GM12878 (cell line): ENCODE measurements around the gene CCDC159. TPM values are rescaled to one million over a fixed set of nuclear protein-coding genes. Genes with fewer than 3 reads are reported as not detected.

Experiments used
- ATAC-seq: fragments of 200-7000 bp; cut with Tn5 transposase; 3 replicates; pipeline ENCODE4 v1.9.1; 2020; ENCODE audit warnings: mild to moderate bottlenecking, moderate library complexity
- BruUV-seq: library from RNA; stranded (reverse); fragments of 400-500 nt; replicated peaks from 2 replicates; lab custom pipeline; 2021; lab: Mats Ljungman, UMichigan
- CTCF ChIA-PET: fragments of 300-600 bp; sonication (Branson Sonifier 250); formaldehyde crosslinking; extraction: SDS; loops from one replicate; lab custom pipeline; 2021; ENCODE audit warnings: inconsistent platforms; lab: Yijun Ruan, JAX
- POLR2A ChIA-PET: fragments of 350-600 bp; formaldehyde crosslinking; extraction: SDS; loops from one replicate; lab custom pipeline; 2021; ENCODE audit warnings: inconsistent platforms; lab: Charles Lee
- RAD21 ChIA-PET: fragments of 300-600 bp; sonication (Branson Sonifier 250); formaldehyde crosslinking; loops from one replicate; lab custom pipeline; 2023; ENCODE audit warnings: antibody characterized with exemption; ENCODE audit not compliant: unreplicated experiment; lab: Charles Lee
- SMC1A ChIA-PET: fragments of 300-600 bp; sonication (Branson Sonifier 250); formaldehyde crosslinking; loops from one replicate; lab custom pipeline; 2023; ENCODE audit not compliant: unreplicated experiment, uncharacterized antibody; lab: Charles Lee
- DNase-seq: peaks from one replicate; pipeline ENCODE4 v3.0.0-alpha.2; 2011; ENCODE audit warnings: low read depth, low spot score
- FAIRE-seq: peaks from 3 replicates; lab custom pipeline; 2011; peaks lifted over from hg19 to GRCh38; lab: Jason Lieb, UNC
- H2AFZ ChIP-seq: 2 replicates; pipeline ENCODE4 v1.6.0; 2011; ENCODE audit warnings: low read depth, low read length, control low read depth; ENCODE audit not compliant: control insufficient read depth
- H3K27ac ChIP-seq: 2 replicates; pipeline ENCODE4 v1.5.1; 2011; ENCODE audit warnings: control low read depth; ENCODE audit not compliant: control insufficient read depth, insufficient read depth
- H3K27me3 ChIP-seq, 2 experiments: replicated peaks in 1 of 2; 2 replicates each; pipeline versions ENCODE4 v1.6.0 to v1.6.1; 2011; ENCODE audit warnings: low read length in 1 of 2; ENCODE audit not compliant: control insufficient read depth in 2 of 2, insufficient read depth in 2 of 2
- H3K36me3 ChIP-seq, 2 experiments: 2 replicates each; pipeline ENCODE4 v1.5.1; 2011; ENCODE audit warnings: low read length in 1 of 2; ENCODE audit not compliant: control insufficient read depth in 2 of 2, insufficient read depth in 2 of 2
- H3K4me1 ChIP-seq: 2 replicates; pipeline ENCODE4 v1.6.1; 2011; ENCODE audit warnings: mild to moderate bottlenecking, low read length, moderate library complexity, mixed read lengths; ENCODE audit not compliant: control insufficient read depth, insufficient read depth
- H3K4me2 ChIP-seq: 2 replicates; pipeline ENCODE4 v1.6.0; 2011; ENCODE audit warnings: control low read depth; ENCODE audit not compliant: control insufficient read depth, insufficient read depth
- H3K4me3 ChIP-seq: fragments of 200-600 bp; sonication (generic); 2 replicates; pipeline ENCODE4 v1.5.1; 2016
- H3K79me2 ChIP-seq: 2 replicates; pipeline ENCODE4 v1.6.0; 2011; ENCODE audit warnings: low read length; ENCODE audit not compliant: control insufficient read depth, insufficient read depth
- H3K9ac ChIP-seq: 2 replicates; pipeline ENCODE4 v1.8.0; 2011; ENCODE audit warnings: low read length, control low read depth, mixed read lengths; ENCODE audit not compliant: control insufficient read depth, insufficient read depth
- H3K9me3 ChIP-seq: replicated peaks from 3 replicates; pipeline ENCODE4 v1.5.1; 2011; ENCODE audit warnings: mild to moderate bottlenecking, low read length; ENCODE audit not compliant: control insufficient read depth, insufficient read depth
- H4K20me1 ChIP-seq: 2 replicates; pipeline ENCODE4 v1.6.0; 2011; ENCODE audit not compliant: control insufficient read depth, insufficient read depth
- CBX5 ChIP-seq: sonication (generic); IDR thresholded peaks from 2 replicates; pipeline ENCODE4 v1.6.1; 2016; ENCODE audit warnings: low read depth, moderate library complexity, mild to moderate bottlenecking, inconsistent platforms
- HDAC2 ChIP-seq: fragments of 200-600 bp; sonication (generic); IDR thresholded peaks from 2 replicates; pipeline ENCODE4 v1.6.1; 2017
- KAT2A ChIP-seq: conservative IDR thresholded peaks from 2 replicates; pipeline ENCODE4 v1.6.1; 2011; ENCODE audit warnings: low read depth, low read length; ENCODE audit not compliant: control insufficient read depth
- NRF1 ChIP-seq: conservative IDR thresholded peaks from 2 replicates; pipeline ENCODE4 v1.6.1; 2011; ENCODE audit warnings: mild to moderate bottlenecking, low read depth, low read length, improper control_type of control experiment
- POLR2AphosphoS5 ChIP-seq: IDR thresholded peaks from 2 replicates; pipeline ENCODE4 v1.6.1; 2011; ENCODE audit warnings: mild to moderate bottlenecking, low read length, inconsistent platforms
- STAT1 ChIP-seq: fragments of 450-650 bp; conservative IDR thresholded peaks from 2 replicates; pipeline ENCODE4 v1.6.1; 2014; ENCODE audit warnings: antibody characterized with exemption, mild to moderate bottlenecking
- SUPT20H ChIP-seq: IDR thresholded peaks from 2 replicates; pipeline ENCODE4 v1.6.1; 2011; ENCODE audit warnings: low read depth, mild to moderate bottlenecking, low read length, moderate library complexity, borderline replicate concordance; ENCODE audit not compliant: control insufficient read depth
- TAF1 ChIP-seq: IDR thresholded peaks from 2 replicates; pipeline ENCODE4 v1.6.1; 2011; ENCODE audit warnings: mild to moderate bottlenecking, low read depth, low read length, borderline replicate concordance
- TCF12 ChIP-seq: IDR thresholded peaks from 2 replicates; pipeline ENCODE4 v1.6.1; 2011; ENCODE audit warnings: low read depth, mild to moderate bottlenecking, low read length
- TCF7 ChIP-seq: IDR thresholded peaks from 2 replicates; pipeline ENCODE4 v1.6.1; 2014; ENCODE audit warnings: antibody characterized with exemption, borderline replicate concordance
- ZBTB33 ChIP-seq: fragments of 450-650 bp; IDR thresholded peaks from 2 replicates; pipeline ENCODE4 v1.6.1; 2017; ENCODE audit warnings: mild to moderate bottlenecking
- WGBS: methylation state at CpG from one replicate; pipeline ENCODE4 v1.1.6; 2016; ENCODE audit warnings: low lambda C conversion rate; ENCODE audit not compliant: insufficient replicate concordance, insufficient coverage; ENCODE audit errors: missing lambda C conversion rate; 5-methylcytosine and 5-hydroxymethylcytosine counted together
- in situ Hi-C: fragments of 300-500 bp; cut with MboI; formaldehyde crosslinking; loops from 9 replicates; pipeline ENCODE4 v1.14.3; 2018; ENCODE audit warnings: mixed read lengths
- intact Hi-C: fragments of 100-400 bp; cut with micrococcal nuclease; formaldehyde crosslinking; loops from one replicate; pipeline ENCODE4 v1.14.2; 2022; ENCODE audit not compliant: unreplicated experiment
- polyA plus RNA-seq, 11 experiments: library from polyadenylated mRNA; depleted of rRNA in 4 of 11; unstranded in 6 of 11; stranded (reverse) in 5 of 11; fragments of >200 nt; fragmentation: Nextera tagmentation in 4 of 11; fragmentation: Illumina TruSeq in 1 of 11; extraction: Ambion mirVana in 4 of 11; extraction: Trizol in 1 of 11; gene quantifications; 1 replicate in 1 of 11; 2 replicates in 10 of 11; pipeline versions ENCODE4 v1.2.1 to v1.2.3, GENCODE V29; 2011 to 2016; ENCODE audit warnings: inconsistent platforms in 2 of 11, missing spikeins in 2 of 11, low read depth in 1 of 11
- total RNA-seq, 4 experiments: library from RNA; depleted of rRNA in 3 of 4; stranded (reverse); fragments of >200 nt in 3 of 4; fragmentation: Illumina TruSeq in 1 of 4; extraction: Trizol in 1 of 4; gene quantifications; 2 replicates each; pipeline versions ENCODE4 v1.2.1 to v1.2.3, GENCODE V29; 2013 to 2021
- TF ChIP-seq, protein P1 (sequence below): fragments of 450-650 bp; IDR thresholded peaks from 2 replicates; pipeline ENCODE4 v1.6.1; 2016; ENCODE audit warnings: mild to moderate bottlenecking, moderate library complexity, borderline replicate concordance
- TF ChIP-seq, protein P2 (sequence below): fragments of 450-650 bp; formaldehyde crosslinking; IDR thresholded peaks from 2 replicates; pipeline ENCODE4 v1.4.0; 2022; ENCODE audit warnings: mild to moderate bottlenecking, moderate library complexity
- TF ChIP-seq, protein P3 (sequence below): fragments of 450-650 bp; IDR thresholded peaks from 2 replicates; pipeline ENCODE4 v1.6.1; 2014; ENCODE audit warnings: mild to moderate bottlenecking

The CCDC159 gene
- total and polyA plus RNA-seq, 10 of the 15 experiments (the other 5 are each of a cell fraction or from before 2014, with no cell fraction given): 0.61 to 14.7 (median 10.1) TPM

GRCh38 chr19:11364296-11364904, 18.1 kb downstream of the CCDC159 start:
- RAD21 ChIA-PET: no interaction called here
- Histone ChIP-seq H3K79me2 (no peaks in the 10 kb centered on the region), H3K4me1 (no peaks in the 10 kb centered on the region), H4K20me1 (no peaks in the 10 kb centered on the region), H3K36me3 (no peaks in the 10 kb centered on the region), H3K9me3 (no peaks in the 10 kb centered on the region), H3K27ac (no peak overlapping the region), H3K4me2 (no peak overlapping the region), H3K4me3 (no peak overlapping the region), H3K9ac (no peak overlapping the region), H3K27me3 (no peaks in the 10 kb centered on the region), H2AFZ (no peak overlapping the region)
- in situ Hi-C loops: no loop called here
- SMC1A ChIA-PET: no interaction called here
- DNase-seq: no peak
- FAIRE-seq: no peak
- BruUV-seq: no TSS peak
- 84% methylated on average over 22 of the region's 28 CpGs for WGBS
- ATAC-seq: no peak
- POLR2A ChIA-PET: no interaction called here
- intact Hi-C loops: no loop called here
- CTCF ChIA-PET: interaction anchor here (1.3 kb wide), 1 partner anchor 13 kb away, joined by 3 read pairs; no protein-coding TSS in a partner anchor
- TF ChIP-seq, protein P1, sequence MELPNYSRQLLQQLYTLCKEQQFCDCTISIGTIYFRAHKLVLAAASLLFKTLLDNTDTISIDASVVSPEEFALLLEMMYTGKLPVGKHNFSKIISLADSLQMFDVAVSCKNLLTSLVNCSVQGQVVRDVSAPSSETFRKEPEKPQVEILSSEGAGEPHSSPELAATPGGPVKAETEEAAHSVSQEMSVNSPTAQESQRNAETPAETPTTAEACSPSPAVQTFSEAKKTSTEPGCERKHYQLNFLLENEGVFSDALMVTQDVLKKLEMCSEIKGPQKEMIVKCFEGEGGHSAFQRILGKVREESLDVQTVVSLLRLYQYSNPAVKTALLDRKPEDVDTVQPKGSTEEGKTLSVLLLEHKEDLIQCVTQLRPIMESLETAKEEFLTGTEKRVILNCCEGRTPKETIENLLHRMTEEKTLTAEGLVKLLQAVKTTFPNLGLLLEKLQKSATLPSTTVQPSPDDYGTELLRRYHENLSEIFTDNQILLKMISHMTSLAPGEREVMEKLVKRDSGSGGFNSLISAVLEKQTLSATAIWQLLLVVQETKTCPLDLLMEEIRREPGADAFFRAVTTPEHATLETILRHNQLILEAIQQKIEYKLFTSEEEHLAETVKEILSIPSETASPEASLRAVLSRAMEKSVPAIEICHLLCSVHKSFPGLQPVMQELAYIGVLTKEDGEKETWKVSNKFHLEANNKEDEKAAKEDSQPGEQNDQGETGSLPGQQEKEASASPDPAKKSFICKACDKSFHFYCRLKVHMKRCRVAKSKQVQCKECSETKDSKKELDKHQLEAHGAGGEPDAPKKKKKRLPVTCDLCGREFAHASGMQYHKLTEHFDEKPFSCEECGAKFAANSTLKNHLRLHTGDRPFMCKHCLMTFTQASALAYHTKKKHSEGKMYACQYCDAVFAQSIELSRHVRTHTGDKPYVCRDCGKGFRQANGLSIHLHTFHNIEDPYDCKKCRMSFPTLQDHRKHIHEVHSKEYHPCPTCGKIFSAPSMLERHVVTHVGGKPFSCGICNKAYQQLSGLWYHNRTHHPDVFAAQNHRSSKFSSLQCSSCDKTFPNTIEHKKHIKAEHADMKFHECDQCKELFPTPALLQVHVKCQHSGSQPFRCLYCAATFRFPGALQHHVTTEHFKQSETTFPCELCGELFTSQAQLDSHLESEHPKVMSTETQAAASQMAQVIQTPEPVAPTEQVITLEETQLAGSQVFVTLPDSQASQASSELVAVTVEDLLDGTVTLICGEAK: no peak
- TF ChIP-seq CBX5 (no peak), NRF1 (no peak), ZBTB33 (no peak), SUPT20H (no peak), POLR2AphosphoS5 (no peak), HDAC2 (no peak), TCF12 (no peak), KAT2A (no peak), STAT1 (no peak), TAF1 (no peak), TCF7 (no peak)
- TF ChIP-seq, protein P2, sequence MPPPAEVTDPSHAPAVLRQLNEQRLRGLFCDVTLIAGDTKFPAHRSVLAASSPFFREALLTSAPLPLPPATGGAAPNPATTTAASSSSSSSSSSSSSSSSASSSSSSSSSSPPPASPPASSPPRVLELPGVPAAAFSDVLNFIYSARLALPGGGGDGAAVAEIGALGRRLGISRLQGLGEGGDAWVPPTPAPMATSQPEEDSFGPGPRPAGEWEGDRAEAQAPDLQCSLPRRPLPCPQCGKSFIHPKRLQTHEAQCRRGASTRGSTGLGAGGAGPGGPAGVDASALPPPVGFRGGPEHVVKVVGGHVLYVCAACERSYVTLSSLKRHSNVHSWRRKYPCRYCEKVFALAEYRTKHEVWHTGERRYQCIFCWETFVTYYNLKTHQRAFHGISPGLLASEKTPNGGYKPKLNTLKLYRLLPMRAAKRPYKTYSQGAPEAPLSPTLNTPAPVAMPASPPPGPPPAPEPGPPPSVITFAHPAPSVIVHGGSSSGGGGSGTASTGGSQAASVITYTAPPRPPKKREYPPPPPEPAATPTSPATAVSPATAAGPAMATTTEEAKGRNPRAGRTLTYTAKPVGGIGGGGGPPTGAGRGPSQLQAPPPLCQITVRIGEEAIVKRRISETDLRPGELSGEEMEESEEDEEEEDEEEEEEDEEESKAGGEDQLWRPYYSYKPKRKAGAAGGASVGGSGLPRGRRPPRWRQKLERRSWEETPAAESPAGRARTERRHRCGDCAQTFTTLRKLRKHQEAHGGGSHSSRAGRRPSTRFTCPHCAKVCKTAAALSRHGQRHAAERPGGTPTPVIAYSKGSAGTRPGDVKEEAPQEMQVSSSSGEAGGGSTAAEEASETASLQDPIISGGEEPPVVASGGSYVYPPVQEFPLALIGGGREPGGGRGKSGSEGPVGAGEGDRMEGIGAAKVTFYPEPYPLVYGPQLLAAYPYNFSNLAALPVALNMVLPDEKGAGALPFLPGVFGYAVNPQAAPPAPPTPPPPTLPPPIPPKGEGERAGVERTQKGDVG: no peak
- TF ChIP-seq, protein P3, sequence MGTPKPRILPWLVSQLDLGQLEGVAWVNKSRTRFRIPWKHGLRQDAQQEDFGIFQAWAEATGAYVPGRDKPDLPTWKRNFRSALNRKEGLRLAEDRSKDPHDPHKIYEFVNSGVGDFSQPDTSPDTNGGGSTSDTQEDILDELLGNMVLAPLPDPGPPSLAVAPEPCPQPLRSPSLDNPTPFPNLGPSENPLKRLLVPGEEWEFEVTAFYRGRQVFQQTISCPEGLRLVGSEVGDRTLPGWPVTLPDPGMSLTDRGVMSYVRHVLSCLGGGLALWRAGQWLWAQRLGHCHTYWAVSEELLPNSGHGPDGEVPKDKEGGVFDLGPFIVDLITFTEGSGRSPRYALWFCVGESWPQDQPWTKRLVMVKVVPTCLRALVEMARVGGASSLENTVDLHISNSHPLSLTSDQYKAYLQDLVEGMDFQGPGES: no peak
